K562 (cell line): ENCODE measurements around the gene TGM3. TPM values are rescaled to one million over a fixed set of nuclear protein-coding genes. Genes with fewer than 3 reads are reported as not detected.

Source experiments
- ATAC-seq: fragments of 200-7000 bp; cut with Tn5 transposase; 3 replicates; pipeline ENCODE4 v1.9.1; 2020; ENCODE audit warnings: moderate library complexity
- BruUV-seq: library from RNA; stranded (reverse); fragments of 400-500 nt; replicated peaks from 2 replicates; lab custom pipeline; 2021; lab: Mats Ljungman, UMichigan
- CTCF ChIA-PET: fragments of 300-600 bp; formaldehyde crosslinking; extraction: SDS; loops from one replicate; lab custom pipeline; 2021; ENCODE audit warnings: low intra/inter-chr PET ratio; lab: Yijun Ruan, JAX
- POLR2A ChIA-PET: fragments of 300-600, 350-650 bp; sonication (Branson Sonifier 250); formaldehyde crosslinking; extraction: SDS; loops from one replicate; lab custom pipeline; 2021; ENCODE audit warnings: antibody characterized with exemption, inconsistent platforms; lab: Yijun Ruan, JAX
- DNase-seq, 4 experiments: peaks; one replicate each; pipeline versions ENCODE4 v3.0.0 to v3.0.0-alpha.2; 2011 to 2018; ENCODE audit warnings: low spot score in 3 of 4, mixed read lengths in 3 of 4; ENCODE audit errors: extremely low read depth in 1 of 4
- FAIRE-seq: peaks from 2 replicates; lab custom pipeline; 2011; peaks lifted over from hg19 to GRCh38; lab: Jason Lieb, UNC
- H2AFZ ChIP-seq: 2 replicates; pipeline ENCODE4 v1.6.0; 2011; ENCODE audit warnings: low read depth, low read length, control low read depth, inconsistent platforms
- H3K27ac ChIP-seq: fragments of 200-600 bp; 3 replicates; pipeline ENCODE4 v1.8.0; 2011; ENCODE audit warnings: low read depth, mild to moderate bottlenecking, control low read depth, inconsistent platforms, low read length, moderate library complexity, mixed read lengths; ENCODE audit errors: extremely low read depth
- H3K27me3 ChIP-seq, 2 experiments: fragments of 300-600 bp in 1 of 2; 2 replicates in 1 of 2; 3 replicates in 1 of 2; pipeline versions ENCODE4 v1.6.0 to v1.8.0; 2011; ENCODE audit warnings: inconsistent platforms in 2 of 2, low read length in 2 of 2, mild to moderate bottlenecking in 1 of 2, mixed read lengths in 1 of 2, moderate library complexity in 1 of 2; ENCODE audit not compliant: control insufficient read depth in 2 of 2, insufficient read depth in 2 of 2
- H3K36me3 ChIP-seq: fragments of 300-600 bp; 3 replicates; pipeline ENCODE4 v1.8.0; 2011; ENCODE audit warnings: mild to moderate bottlenecking, low read length, inconsistent platforms; ENCODE audit not compliant: control insufficient read depth, insufficient read depth
- H3K4me1 ChIP-seq, 2 experiments: fragments of 200-600 bp in 1 of 2; replicated peaks in 1 of 2; 2 replicates in 1 of 2; 3 replicates in 1 of 2; pipeline versions ENCODE4 v1.5.1 to v1.8.0; 2011; ENCODE audit warnings: inconsistent platforms in 2 of 2, low read length in 2 of 2, mild to moderate bottlenecking in 1 of 2, mixed read lengths in 1 of 2, moderate library complexity in 1 of 2; ENCODE audit not compliant: control insufficient read depth in 2 of 2, insufficient read depth in 2 of 2
- H3K4me2 ChIP-seq: 2 replicates; pipeline ENCODE4 v1.6.1; 2011; ENCODE audit warnings: low read length, control low read depth, inconsistent platforms, mixed read lengths; ENCODE audit not compliant: insufficient read depth
- H3K4me3 ChIP-seq: fragments of 200-600 bp; sonication (generic), shearing (Covaris generic); 2 replicates; pipeline ENCODE4 v1.5.1; 2016; ENCODE audit warnings: control low read depth, inconsistent platforms
- H3K79me2 ChIP-seq: fragments of 200-600 bp; 3 replicates; pipeline ENCODE4 v1.8.0; 2011; ENCODE audit warnings: low read length, inconsistent platforms; ENCODE audit not compliant: control insufficient read depth, insufficient read depth
- H3K9ac ChIP-seq, 2 experiments: 2 replicates each; pipeline versions ENCODE4 v1.6.0 to v1.6.1; 2011; ENCODE audit warnings: low read depth in 2 of 2, low read length in 2 of 2, control low read depth in 1 of 2, inconsistent platforms in 1 of 2, mild to moderate bottlenecking in 1 of 2, mixed read lengths in 1 of 2; ENCODE audit not compliant: insufficient read depth in 1 of 2
- H3K9me1 ChIP-seq: one replicate; pipeline ENCODE4 v1.6.0; 2011; ENCODE audit warnings: inconsistent platforms, mild to moderate bottlenecking, low read length, moderate library complexity; ENCODE audit not compliant: control insufficient read depth, insufficient read depth
- H3K9me3 ChIP-seq: replicated peaks from 2 replicates; pipeline ENCODE4 v1.5.1; 2011; ENCODE audit warnings: low read depth, low read length, inconsistent platforms; ENCODE audit not compliant: control insufficient read depth, insufficient read depth
- H4K20me1 ChIP-seq: replicated peaks from 2 replicates; pipeline ENCODE4 v1.6.1; 2011; ENCODE audit warnings: low read length, inconsistent platforms, mixed read lengths; ENCODE audit not compliant: control insufficient read depth, insufficient read depth
- SAFB2 ChIP-seq: fragments of 200-400 bp; formaldehyde crosslinking; IDR thresholded peaks from 2 replicates; pipeline ENCODE4 v1.6.1; 2018; ENCODE audit warnings: borderline replicate concordance, low read length, low read depth, moderate library complexity; ENCODE audit not compliant: severe bottlenecking
- SMARCB1 ChIP-seq: IDR thresholded peaks from 2 replicates; pipeline ENCODE4 v1.6.1; 2011; ENCODE audit warnings: improper control_type of control experiment, low read depth; ENCODE audit not compliant: insufficient read length
- ZNF512 ChIP-seq: IDR thresholded peaks from 2 replicates; pipeline ENCODE4 v1.6.1; 2016; ENCODE audit warnings: missing genetic modification characterization, missing compliant biosample characterization
- ZNF551 ChIP-seq: fragments of 250-450 bp; sonication (Bioruptor Pico); IDR thresholded peaks from 2 replicates; pipeline ENCODE4 v1.5.0; 2021; ENCODE audit warnings: mild to moderate bottlenecking, moderate library complexity
- WGBS: fragments of 100-300 bp; shearing (Covaris generic); methylation state at CpG from one replicate; pipeline ENCODE4 v1.1.6; 2016; ENCODE audit warnings: low coverage, mixed read lengths; ENCODE audit not compliant: insufficient coverage; ENCODE audit errors: missing lambda C conversion rate; 5-methylcytosine and 5-hydroxymethylcytosine counted together
- in situ Hi-C: fragments of 300-500 bp; cut with MboI; formaldehyde crosslinking; loops from 4 replicates; pipeline ENCODE4 v1.15.0; 2018; ENCODE audit warnings: inconsistent platforms, mixed read lengths
- intact Hi-C: fragments of 100-400 bp; cut with micrococcal nuclease; formaldehyde crosslinking; loops from 2 replicates; pipeline ENCODE4 v1.14.2; 2022
- polyA plus RNA-seq, 8 experiments: library from polyadenylated mRNA; depleted of rRNA in 4 of 8; stranded (reverse) in 5 of 8; unstranded in 3 of 8; fragments of >200 nt; fragmentation: Nextera tagmentation in 2 of 8; fragmentation: Illumina TruSeq in 1 of 8; extraction: Ambion mirVana in 2 of 8; extraction: Trizol in 1 of 8; gene quantifications; 2 replicates each; pipeline versions ENCODE4 v1.2.1 to v1.2.3, GENCODE V29; 2011 to 2014; ENCODE audit warnings: inconsistent platforms in 1 of 8, missing spikeins in 1 of 8
- total RNA-seq, 7 experiments: library from RNA; depleted of rRNA in 6 of 7; stranded (reverse); fragments of >200 nt in 6 of 7; fragmentation: Illumina TruSeq in 2 of 7; extraction: Trizol in 2 of 7; gene quantifications; 2 replicates each; pipeline versions ENCODE4 v1.2.1 to v1.2.3, GENCODE V29; 2011 to 2021; ENCODE audit warnings: low replicate concordance in 1 of 7

The TGM3 gene
- total and polyA plus RNA-seq, 9 of the 15 experiments (the other 6 are each of a cell fraction or from before 2014, with no cell fraction given) = not detected

DNA sequence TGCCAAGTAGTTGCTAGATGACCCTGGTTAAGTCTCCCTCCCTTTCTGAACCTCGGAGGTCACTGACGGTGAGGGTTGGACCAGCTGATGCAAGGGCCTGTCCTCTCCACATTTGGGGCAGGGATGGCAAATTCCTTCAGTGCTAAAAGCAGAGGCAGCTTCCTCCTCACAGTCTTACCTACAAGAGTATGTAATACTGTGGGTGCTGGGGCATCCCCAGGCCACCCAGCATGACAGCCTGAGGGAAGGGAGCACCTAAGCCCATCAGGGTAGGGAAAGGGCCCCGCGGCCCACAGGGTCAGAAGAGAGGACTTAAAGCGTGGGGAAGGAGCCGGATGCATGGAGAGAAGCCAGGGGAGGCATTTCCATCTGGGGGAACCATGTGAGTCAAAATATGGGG lies 38.0 kb downstream of the TGM3 start (continued):
- TF ChIP-seq SAFB2 (no peak), SMARCB1 (no peak)

GRCh38 chr20:2335096-2335870 lies 39.5 kb downstream of the TGM3 start:
- ChIA-PET CTCF (no interaction called here), POLR2A (interaction anchor here (0.6 kb wide), 1 partner anchor 8 kb away, joined by 3 read pairs; no protein-coding TSS in a partner anchor)
- FAIRE-seq = no peak
- in situ Hi-C loops = no loop called here
- H3K27ac ChIP-seq = no peak overlapping the region
- H3K9ac ChIP-seq = peak overlapping the region in 1 of 2 experiments; percentile 17; a peak in 1 of 4 replicates
- no peaks in the 10 kb centered on the region; a peak in 1 of 5 replicates for H3K4me1 ChIP-seq
- no peak overlapping the region for H2AFZ ChIP-seq
- H3K9me1 ChIP-seq = no peaks in the 10 kb centered on the region
- H3K9me3 ChIP-seq = no peaks in the 10 kb centered on the region
- TF ChIP-seq ZNF512 (no peak), ZNF551 (CRISPR knock-in tag) (no peak)
- intact Hi-C loops = loop anchor here (10.0 kb wide), 1 partner anchor 70 kb away; no protein-coding TSS in a partner anchor
- no TSS peak for BruUV-seq
- no peak for ATAC-seq
- WGBS = 11% methylated on average over 9 of the region's 9 CpGs
- no peak overlapping the region for H3K4me2 ChIP-seq
- no peaks in the 10 kb centered on the region for H3K79me2 ChIP-seq
- H4K20me1 ChIP-seq = no peaks in the 10 kb centered on the region
- peaks cover 2 to 30% of the 10 kb centered on the region in 2 experiments for H3K27me3 ChIP-seq
- no peak overlapping the region for H3K4me3 ChIP-seq
- no peak for DNase-seq
- no peaks in the 10 kb centered on the region for H3K36me3 ChIP-seq
